GM21447 (cell line): ENCODE measurements around the gene GYG1.

Experiments
- ATAC-seq: cut with Tn5 transposase; IDR thresholded peaks from one replicate; pipeline ENCODE4 v1.9.1; 2021; ENCODE audit not compliant: unreplicated experiment

Gene GYG1

DNA sequence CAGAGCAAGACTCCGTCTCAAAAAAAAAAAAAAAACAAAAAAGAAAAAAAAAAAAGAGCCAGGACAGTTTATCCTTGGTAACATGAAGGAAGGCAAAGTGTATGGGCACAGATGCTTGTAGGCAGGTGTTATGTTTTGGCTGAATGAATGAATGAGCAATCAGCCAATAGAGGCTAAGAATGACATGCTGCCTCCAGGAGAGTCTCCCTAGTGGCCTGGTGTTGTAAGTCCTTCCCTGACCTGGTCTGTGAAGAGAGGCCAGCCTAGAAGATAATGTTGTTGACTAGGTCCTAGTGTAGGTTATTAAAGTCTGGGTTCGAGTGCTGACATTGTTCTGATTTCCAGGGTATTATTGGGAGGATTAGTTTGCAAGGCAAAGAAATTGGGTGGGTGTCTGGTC lies 24.9 kb downstream of the GYG1 start:
- no peak for ATAC-seq

DNA sequence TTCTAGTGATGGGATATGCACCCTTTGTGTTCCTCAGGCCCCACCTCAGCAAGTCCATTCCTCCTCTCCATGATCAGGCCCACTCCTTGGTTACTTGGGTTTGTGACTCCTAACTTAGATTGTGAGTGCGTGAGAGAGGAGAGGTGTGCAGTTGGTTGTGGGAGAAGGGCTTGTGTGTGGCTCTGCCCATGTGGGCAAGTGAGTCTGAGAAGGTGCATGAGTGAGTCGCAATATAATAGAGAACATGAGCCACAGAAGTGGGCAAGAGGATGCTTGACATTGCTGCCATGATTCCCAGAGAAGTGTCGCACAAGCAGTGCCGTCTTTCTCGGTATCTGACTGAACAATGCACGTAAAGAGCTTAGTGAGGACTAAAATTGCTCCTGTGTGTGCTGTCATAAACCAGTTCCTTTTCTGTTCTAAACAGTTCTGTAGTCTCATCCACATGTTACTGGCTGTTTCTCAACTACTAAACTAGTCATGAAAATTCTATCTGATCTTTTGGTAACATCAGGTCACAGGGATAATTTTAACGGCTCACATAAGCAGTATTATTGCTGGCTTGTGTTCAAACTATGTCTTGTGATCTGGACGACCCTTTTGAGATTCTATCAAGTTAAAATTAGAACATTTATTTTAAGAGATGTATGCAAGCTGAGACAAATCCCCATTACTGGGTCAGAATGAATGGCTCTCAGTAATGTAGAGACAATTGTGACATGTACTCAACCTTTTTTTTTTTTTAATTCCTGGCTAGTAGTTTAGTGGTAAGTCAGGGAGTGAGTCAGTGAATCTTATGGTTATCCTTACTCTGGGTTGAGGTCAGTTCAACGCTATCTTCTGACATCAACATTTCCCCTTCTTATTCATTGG lies 25.6 kb downstream of the GYG1 start:
- ATAC-seq: no peak

DNA sequence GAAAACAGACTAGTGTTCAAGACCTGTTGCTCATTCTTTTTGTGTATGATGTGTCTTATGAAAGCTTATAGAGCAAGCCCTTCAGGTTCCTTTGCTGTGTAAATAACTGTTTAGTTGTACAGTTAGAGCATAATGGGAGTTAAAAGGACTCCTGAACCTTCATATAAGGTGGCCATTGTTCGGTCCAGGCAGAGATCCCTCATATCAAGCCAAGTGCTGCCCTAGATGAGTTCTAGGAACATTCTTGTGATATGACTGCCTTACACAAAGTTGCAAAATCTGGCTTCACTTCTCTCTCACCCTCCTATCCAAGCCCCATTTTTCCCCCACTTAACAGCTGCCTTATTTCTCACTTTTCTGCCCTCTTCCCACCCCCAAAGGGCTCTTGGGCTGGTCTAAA lies 26.9 kb downstream of the GYG1 start:
- no peak for ATAC-seq

DNA sequence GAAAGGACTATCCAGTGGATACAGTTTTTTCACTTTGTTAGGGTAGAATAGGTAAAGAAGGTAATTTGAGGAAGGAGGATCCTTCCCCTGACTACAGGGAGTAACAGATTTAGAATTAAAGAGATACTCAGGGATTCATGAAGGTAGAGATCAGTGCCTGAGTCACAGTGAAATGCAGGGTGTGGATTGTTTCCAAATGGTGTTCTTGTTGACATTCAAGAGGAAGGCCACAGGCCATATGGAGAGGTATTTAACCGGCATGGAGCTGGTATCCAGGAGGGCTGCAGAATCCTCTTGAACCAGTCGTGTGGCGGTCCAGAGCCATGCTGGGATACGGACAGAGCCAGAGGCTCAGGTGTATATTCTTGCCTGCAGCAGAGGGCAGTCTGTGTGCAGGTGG lies 28.2 kb downstream of the GYG1 start:
- no peak for ATAC-seq

DNA sequence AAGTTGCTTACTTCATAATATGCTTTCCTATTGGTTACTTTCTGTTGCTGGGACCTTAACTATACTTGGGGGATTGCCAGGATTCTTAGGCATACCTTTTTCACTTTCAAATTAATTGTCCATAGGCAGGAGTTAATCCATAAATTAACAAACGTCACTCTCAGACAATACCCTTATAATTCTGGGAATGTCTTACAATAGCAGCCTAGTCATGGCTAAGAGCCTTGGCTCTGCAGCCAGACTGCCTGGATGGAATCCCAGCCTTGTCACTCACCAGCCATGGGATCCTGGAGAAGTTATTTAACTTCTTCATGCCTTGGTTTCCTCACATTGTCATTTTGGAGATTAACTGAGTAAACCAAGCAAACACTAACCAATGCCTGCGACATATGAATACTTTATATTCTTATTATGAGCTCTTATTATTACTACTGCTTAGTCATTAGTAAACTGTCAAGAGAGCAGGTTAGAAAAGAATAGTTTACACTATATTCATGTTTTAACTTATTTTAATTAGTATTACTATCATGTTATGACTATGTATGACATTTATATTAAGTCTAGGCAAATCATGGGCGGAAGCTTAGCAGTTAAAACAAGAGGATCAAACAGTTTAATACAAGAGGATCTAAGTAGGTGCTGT lies 29.0 kb downstream of the GYG1 start:
- no peak for ATAC-seq

DNA sequence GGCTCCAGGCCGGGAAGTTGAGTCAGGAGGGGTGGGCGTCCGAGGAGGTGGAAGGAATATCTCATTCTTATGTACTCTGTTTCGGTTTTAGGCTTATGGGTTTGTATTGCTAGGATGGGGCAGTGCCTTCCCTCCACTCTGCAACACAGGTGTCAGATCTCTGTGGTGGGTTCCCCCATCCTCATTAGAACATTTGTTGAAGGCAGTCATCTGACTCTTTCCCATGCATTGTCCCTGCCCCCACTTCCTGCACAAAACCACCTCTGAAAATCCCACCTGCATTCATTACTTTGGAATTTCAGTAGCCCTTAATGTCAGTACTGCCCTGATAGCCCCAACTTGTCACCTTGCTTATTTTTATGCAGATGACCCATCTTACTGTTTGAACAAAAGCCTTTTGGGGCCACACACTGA lies 29.5 kb downstream of the GYG1 start:
- ATAC-seq: no peak

DNA sequence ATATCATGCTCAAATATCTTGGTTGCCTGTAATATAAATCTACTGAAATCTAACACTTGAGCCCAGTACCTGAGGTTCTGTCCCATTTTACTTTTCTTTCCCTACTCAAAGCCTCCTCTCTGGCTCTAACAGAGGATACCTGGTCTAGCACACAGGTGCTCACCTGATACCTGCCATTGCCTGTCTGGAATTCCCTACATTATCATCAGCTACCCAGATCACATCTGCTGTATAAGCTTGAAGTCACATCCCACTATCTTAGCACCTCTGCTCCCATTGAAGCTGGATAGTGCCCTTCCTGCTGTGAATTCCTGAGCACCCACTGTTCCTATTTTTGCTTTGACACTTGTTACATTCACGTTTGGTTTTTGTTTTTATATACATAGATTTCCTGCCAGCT lies 30.5 kb downstream of the GYG1 start:
- ATAC-seq: no peak

DNA sequence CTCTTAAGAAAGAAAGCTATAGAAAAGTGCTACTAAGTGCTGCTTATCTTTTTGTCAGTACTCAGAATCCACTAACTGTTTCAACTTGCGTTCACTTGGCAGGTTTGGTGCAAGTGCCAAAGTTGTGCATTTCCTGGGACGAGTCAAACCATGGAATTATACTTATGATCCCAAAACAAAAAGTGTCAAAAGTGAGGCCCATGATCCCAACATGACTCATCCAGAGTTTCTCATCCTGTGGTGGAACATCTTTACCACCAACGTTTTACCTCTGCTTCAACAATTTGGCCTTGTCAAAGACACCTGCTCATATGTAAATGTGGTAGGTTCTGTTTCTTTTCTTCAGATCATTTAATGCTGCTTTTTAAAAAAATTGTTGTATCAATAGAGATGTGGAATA lies 32.6 kb downstream of the GYG1 start:
- ATAC-seq: no peak

DNA sequence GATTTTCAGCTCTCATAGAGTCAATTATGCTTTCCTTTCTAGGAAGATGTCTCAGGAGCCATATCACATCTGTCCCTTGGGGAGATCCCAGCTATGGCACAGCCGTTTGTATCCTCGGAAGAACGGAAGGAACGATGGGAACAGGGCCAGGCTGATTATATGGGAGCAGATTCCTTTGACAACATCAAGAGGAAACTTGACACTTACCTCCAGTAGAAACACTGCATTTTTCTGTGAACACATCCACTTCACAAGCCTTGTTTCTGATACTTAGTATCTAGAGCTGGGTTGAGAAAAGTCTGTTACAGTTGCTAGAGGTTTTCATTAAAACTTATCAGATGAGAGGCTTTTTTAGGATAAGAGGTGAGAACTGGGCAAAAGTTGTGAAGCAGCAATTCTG lies 35.4 kb downstream of the GYG1 start:
- ATAC-seq: no peak

DNA sequence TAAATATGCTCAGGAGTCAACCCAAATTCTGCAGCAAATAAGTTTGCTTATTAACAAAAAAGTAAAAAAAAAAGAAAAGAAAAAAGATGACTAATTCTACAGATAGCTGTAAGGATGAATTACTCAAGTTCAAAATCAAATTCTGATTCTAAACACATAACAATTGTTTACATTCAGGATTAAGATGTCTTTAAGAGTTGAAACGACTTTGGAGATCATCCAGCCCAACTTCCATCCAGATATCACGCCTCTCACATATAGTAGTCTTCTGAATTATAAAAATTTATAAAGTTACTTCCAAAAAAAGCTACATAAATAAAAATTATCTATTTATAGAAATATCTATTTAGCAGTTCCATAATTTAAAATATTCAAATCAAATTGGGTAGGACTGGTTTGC lies 39.8 kb downstream of the GYG1 start:
- ATAC-seq: no peak

DNA sequence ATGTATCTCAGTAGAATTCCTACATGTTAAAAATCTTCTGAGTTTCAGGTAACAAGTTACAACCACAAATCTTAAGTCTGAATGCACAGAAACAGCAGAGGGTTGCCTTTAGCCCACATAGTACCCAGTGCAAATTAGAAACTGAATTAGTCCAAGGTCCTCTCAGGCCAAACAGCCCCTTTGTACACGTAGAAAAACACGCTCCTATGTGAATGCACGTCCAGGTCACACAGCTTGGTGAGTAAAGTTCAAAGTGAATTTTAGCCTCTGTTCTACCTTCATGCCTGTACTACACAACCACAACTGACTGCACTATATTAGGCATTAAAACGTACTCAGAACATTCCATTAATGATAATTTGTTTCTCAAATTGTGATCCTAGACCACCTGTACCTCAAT lies 46.3 kb downstream of the GYG1 start:
- ATAC-seq: no peak

DNA sequence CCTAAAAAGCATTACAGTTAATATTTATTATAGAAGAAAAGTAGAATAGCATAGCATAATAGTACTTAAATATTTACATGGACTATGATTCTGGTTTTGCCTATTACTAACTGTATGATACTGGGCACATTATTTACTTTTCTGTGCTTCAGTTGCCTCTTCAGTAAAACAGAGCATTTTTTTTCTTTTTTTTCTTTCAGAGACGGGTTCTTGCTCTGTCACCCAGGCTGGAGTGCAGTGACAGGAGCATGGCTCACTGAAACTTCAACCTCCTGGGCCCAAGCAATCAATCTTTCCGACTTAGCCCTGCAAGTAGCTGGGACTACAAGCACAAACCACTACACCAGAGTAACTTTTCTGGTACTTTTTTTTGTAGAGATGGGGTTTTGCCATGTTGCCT lies 47.0 kb downstream of the GYG1 start:
- ATAC-seq: no peak

DNA sequence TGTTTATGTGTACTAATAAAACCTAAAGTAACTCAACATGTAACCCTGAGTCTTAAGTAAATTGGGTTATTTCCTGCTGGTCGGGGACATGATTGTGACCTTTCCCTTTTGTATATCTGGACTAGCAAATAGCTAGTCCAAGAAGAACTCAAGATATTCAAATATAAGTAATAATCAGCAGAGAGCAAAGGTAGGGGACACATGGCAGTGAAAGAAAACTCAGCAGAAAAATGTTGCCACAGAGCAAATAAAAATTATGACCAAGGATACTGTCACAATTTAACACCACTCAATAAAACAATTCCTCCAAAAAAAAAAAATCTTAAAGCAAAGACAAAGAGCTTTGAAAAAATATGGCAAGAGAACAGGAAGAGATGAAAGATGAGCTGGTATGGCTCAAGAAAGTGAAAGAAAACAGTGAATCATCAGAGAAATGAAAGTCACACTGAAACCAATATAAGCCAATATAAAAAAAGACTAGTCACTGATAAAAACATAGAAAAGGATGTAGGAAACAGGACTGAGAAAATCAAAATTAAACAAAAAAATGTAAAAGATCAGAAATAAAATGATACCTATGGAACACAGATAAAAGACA lies 51.5 kb downstream of the GYG1 start:
- peak; percentile 95 for ATAC-seq

DNA sequence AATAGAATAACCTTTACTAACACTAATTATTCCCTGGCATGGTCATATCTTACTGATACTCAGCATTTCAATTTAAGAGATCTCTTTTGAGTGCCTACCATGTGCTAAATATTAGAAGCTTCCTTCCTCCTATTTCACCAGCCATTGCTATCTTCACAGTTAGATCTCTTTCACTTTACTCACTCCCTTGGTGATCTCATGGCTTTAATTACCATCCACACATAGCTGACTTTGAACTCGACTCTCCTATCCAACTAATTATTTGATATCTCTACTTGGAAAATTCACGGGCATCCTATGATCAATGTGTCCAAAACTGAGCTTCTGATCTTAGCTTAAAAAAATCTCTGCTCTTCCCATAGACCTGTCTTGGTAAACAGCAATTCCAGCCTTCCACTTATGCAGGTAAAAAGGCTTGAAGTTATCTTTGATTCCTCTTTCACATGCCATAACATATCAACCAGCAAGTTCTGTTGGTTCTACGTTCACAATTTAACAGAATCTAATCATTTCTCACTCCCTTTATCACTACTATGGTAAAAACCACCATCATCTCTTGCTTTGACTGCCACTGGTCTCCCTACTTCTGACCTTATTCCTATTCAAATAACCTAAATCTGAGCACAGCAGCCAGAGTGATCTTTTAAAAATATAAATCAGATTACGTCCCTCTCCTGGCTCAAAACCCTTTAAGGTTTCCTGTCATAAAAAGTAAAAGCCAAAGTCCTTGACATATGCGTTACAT lies 53.2 kb downstream of the GYG1 start:
- ATAC-seq: no peak

DNA sequence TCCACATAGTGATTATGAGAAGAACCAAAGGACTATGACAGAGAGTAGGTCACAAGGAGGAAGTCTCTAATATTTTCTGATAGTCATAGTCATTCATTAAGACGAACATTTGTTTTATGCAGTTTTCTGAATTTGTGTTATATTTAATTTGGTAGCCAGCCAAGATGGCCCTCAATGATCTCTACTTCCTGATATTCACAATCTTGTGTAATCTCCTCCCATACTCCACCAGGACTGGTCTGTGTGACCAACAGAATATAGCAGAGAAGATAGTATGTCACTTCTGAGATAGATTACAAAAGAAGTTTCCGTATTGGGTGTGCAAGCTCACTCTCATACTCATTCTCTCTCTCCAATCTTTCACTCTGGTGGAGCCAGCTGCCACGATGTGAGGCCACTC lies 64.2 kb downstream of the GYG1 start:
- no peak for ATAC-seq

DNA sequence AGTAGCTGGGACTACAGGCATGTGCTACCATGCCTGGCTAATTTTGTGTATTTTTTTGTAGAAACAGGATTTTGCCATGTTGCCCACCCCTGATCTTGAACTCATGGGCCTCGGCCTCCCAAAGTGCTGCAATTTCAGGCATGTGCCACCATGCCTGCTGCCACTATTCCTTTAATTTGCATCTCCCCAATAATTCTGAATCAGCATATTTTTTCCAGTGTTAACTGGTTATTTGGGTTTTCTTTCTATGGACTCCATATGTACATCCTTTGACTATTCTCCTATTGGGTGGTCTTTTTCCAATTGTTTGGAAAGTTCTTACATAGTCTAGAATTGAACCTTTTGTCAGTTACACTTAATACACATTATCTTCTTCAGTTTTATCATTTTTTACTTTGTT lies 66.9 kb downstream of the GYG1 start:
- ATAC-seq: no peak

DNA sequence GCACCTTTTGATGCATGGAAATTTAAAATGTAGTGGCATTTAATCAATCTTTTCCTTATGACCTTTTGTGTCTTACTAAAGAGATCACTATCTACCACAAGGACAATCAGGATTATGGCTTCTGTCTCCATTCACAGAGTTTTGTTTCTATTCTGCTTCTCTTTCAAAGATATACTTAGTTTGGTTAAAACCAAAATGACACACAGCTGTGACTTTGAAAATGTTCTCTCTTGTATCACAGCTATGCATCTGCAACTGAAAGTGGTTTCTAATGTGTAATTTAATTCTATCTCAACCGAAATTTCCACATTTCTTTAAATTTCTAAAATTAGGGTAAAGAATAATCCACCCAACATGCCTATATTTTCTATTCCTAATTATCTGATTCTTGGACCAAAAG lies 67.3 kb downstream of the GYG1 start:
- no peak for ATAC-seq

DNA sequence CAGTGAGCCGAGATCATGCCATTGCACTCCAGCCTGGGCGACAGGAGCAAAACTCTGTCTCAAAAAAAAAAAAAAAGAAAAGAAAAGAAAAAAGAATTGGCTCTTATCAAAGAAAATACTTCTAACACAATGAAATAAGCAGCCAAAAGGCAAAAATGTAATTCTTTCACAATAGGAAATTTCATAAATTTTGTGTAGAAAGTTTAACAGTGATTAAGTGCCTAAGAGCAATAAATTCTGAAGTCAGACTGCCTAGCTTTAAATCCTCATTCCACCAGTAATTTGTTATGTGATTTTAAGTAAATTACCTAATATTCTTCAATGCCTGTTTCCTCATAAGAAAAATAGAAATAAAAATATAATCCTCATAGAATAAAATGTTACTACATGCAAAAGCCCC lies 70.4 kb downstream of the GYG1 start:
- ATAC-seq: no peak

DNA sequence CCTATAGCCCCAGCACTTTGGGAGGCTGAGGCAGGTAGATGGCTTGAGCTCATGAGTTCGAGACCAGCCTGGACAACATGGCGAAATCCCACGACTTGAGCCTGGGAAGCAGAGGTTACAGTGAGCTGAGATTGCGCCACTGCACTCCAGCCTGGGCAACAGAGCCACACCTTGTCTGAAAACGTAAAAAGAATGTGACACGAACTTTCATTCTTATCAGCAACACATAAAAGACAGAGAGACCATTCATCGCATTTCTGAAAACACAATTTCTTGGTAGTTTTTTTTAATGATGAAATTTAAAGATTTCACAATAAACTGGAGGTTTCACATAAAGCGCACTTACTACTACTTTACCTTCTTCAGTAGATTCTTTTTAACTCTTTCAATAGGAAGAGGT lies 76.5 kb downstream of the GYG1 start:
- ATAC-seq: no peak
